Pulmonary artery endothelial cell (primary cell): ENCODE data around the gene SETD2. TPM values are rescaled to one million over a fixed set of nuclear protein-coding genes. Genes with fewer than 3 reads are reported as not detected.
"Not testable (repeated sequence)": the region's sequence is repeated elsewhere in the genome, so short reads cannot be mapped to it uniquely, and the experiment has no call there.

Source experiments
- DNase-seq: peaks from one replicate; pipeline ENCODE4 v3.0.0-alpha.2; 2011; ENCODE audit warnings: low read depth, low spot score
- total RNA-seq: library from RNA; depleted of rRNA; stranded (reverse); fragments of >200 nt; gene quantifications from 2 replicates; pipeline ENCODE4 v1.2.3, GENCODE V29; 2014

SETD2 gene
- total RNA-seq = 24.7 and 30.7 TPM in 2 replicates

DNA sequence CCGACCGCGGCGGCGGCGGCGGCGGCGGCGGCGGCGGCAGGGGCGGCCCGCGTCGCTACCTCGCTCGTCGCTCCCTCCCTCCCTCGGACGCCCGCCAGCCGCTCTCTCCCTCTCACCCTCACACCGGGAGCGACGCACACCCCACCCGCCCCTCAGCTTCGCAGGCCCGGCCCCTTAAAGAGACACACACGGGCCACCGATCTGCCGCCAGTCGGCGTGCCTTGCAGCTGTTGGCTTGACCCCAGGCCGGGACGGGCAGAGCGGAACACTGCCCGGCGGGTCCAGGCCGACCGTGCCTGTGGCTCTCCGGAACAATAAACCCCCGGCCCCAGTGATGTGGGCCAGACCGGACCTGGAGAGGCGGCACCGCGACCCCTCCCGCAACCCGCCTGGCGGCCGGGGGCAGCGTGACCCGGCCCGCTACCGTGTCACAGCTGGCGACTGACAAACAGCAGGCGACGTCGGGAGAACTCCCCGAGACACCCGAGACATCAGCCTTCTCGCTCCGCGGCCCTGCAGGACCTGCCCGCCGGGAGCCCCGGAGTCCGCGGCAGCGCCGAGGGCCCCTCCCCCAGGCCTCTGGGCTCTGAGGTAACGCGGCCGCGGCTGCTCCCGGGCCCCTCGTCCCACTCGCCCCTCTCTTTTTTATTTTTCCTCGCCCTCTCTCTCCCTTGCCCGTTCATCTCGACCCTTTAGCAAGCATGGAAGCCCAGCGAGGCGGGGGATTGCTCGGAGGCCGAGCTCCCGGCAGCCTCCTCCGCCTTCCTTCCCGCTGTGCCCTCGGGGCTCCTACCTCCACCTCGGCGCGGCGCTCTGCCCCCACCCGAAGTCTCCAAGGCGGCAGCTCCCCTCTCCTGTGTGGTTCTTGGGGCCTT, at the start of gene SETD2:
TSS of gene SETD2 (minus strand) at position 107 of the 875 bp plus-strand sequence. CDS start 189 bp downstream, outside the sequence.
- peak; percentile 73 for DNase-seq

DNA sequence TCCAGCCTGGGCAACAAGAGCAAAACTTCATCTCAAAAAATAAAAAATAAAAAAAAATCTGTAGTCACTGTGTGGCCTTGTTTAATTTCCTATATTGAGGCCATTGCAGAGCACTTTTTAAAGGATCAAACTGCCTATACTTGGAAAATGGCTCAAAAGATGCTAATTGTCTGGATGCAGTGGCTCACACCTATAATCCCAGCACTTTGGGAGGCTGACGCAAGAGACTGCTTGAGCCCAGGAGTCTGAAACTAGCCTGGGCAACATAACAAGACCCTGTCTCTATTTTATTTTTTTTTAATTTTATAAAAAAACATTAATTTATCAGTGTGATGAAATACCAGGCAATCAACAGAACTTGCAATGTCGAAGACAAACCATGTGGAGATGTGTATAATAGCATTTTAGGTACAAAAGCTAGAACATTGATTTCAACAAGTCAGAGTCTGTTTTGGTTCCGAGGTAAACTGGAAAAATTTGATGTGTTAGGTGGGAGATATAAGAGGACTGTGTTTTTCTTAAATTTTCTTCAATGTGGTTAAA, 47.0 kb upstream of the SETD2 start:
- DNase-seq = no peak

DNA sequence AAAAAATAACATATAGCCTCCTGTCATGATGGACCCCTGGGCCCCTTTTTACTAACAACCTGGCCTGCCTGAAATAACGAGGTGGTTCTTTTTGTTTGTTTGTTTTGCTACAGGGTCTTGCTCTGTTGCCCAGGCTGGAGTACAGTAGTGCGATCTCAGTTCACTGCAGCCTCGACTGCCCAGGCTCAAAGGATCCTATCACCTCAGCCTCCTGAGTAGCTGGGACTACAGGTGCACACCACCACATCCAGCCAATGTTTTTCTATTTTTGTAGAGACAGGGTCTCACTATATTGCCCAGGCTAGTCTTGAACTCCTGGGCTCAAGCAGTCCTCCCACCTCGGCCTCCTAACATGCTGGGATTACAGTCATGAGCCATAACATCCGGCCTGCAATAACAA, 42.1 kb upstream of the SETD2 start:
- not testable (repeated sequence) for DNase-seq

GRCh38 chr3:47204875-47205274, 41.0 kb upstream of the SETD2 start:
- no peak for DNase-seq

- DNase-seq = no peak
Measured at GRCh38 chr3:47202542-47202941, 38.6 kb upstream of the SETD2 start.

DNA sequence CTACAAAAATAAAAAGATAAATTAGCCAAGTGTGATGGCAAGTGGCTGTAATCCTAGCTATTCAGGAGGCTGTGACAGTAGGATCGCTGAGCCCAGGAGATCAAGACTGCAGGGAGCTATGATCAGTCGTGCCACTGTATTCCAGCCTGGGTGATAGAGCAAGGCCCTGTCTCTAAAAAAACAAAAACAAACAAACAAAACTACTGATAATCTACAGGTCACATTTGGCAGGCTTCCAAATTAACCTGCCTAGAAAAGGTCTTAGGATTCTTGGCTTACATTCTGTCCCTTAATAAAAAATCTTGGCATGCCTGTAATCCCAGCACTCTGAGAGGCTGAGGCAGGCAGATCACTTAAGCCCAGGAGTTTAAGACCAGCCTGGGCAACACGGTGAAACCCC, 33.4 kb upstream of the SETD2 start:
- DNase-seq = no peak

DNA sequence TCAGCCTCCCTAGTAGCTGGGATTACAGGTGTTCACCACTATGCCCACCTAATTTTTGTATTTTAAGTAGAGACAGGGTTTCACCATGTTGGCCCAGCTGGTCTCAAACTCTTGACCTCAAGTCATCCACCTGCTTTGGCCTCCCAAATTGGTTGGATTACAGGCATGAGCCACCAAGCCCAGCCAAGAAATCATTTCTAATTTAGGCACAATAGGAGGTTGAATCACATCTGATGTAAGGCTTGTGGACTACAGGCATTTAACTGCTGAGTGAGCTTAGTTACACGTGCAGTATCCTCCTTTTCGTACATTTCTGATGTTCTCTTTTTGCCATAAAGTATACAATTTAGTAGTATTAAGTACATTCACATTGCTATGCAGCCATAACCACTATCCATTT, 31.1 kb upstream of the SETD2 start:
- DNase-seq = no peak

DNA sequence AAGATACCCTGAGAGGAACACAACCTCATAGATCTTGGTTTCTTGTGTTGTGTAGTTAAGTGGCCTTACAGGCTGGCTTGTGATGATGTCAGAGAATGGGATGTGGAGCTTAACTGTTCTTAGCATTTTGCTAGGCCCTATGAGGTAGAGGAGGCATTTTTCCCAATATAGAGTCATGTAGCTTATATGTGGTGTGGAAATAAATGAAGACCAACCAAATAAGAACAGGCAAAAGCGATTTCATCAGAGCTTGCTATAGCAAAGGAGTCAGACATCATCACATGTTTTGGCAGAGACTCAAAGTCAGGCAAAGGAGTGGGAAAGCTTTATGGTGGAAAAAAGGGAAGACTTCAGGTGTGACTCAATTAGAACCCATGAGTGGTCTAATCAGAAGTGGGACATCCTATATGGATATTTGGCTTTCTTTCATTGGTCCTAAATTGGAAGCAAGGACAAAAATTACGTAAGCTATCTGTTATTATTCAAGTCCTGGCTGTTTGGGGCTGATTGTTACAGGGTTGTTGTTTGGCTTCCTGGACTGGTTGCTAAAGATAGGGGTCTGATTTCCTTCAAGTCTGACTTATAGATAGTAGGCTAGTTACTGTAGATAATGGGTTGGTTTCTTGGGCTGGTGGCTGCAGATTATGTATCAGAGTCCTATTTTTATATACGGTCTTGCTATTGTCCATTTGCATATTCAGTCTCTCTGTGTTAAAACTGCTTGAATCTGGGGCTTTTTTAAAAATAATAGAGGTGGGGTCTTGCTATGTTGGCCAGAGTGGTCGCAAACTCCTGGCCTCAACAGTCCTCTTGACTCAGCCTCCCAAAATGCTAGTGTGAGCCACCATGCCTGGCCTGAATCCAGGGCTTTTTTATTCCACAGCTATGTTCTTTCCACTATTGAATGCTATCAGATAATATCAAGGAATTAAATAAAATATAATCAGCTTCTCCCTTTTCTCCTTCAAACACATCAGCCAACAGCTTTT, 30.3 kb upstream of the SETD2 start:
- no peak for DNase-seq

DNA sequence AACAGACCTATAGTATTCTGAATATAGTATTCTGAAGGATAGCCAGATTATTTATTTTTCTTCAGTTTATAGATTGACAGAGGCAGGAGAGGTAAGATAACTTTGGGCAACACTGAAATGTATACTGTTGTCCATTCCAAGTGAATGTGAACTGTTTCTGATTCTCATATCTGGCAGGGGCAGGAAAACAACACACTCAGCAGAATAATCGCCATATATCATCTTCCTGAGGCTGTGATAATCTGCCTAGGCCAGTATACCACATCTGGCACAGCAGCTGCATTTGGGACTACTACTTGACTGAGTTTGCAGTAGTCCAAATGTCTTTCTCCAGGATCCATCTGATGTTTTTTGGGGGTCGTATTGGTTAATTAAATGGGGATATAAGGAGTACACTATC, 22.4 kb upstream of the SETD2 start:
- no peak for DNase-seq

- not testable (repeated sequence) for DNase-seq
Measured at GRCh38 chr3:47181685-47182084, 17.8 kb upstream of the SETD2 start.

- not testable (repeated sequence) for DNase-seq
Measured at GRCh38 chr3:47180011-47180410, 16.1 kb upstream of the SETD2 start.

DNA sequence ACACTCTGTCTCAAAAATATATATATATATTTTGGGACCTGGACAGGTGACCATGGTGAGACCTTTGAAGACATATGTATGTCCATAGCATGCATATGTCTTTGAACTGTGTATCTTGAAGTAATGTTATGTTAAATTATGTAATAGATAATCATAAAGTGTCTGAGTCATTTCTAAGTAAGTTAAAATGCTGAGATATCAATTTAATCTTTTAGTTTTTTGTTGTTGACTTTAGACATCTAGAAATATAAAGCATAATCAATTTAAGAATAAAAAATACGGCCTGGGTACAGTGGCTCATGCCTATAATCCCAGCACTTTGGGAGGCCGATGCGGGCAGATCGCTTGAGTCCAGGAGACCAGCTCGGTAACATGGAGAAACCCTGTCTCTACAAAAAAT, 12.7 kb upstream of the SETD2 start:
- DNase-seq = no peak

DNA sequence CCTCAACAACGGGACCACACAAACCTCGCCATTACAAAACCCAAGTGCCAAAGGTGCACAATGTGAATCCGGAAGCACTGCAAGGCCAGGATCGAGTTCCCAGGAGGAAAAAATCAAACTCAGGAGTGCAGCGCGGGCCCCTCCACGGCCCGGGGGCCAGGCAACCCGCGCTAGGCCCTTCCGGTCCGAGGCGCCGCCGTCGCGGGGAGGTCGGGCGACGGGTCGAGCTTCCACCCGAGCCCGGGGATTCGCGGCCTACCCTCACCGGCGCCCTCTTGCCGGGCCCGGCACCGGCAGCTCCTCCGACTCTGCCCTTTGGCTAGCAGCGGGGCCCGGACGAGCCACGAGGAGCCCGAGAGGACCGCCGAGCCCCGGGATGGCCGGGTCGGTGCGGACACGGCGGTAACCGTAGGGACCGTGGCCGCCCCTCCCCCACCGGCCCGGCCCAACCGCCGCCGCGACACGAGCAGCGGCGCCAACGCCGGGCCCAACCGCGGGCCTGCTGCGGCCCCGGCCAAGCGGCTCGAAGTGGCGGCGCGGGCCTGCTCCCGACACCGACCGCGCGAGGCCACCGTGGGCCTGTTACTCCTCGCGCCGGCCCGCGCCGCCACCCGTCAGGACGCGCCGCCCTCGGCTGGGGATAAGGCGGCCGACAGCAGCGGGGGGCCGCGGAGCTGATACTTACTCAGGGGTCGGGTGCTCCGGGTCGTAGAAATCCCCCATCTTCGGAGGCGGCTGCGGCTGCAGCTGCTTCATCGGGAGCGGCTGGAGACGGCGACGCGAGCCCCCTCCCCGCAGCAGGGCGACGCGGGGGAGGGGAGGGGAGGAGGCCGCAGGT, 525 bp downstream of the SETD2 start:
- no peak for DNase-seq

GRCh38 chr3:47162697-47163168, 1.2 kb downstream of the SETD2 start:
- DNase-seq = no peak

GRCh38 chr3:47161983-47162696, 1.8 kb downstream of the SETD2 start:
- DNase-seq = no peak

DNA sequence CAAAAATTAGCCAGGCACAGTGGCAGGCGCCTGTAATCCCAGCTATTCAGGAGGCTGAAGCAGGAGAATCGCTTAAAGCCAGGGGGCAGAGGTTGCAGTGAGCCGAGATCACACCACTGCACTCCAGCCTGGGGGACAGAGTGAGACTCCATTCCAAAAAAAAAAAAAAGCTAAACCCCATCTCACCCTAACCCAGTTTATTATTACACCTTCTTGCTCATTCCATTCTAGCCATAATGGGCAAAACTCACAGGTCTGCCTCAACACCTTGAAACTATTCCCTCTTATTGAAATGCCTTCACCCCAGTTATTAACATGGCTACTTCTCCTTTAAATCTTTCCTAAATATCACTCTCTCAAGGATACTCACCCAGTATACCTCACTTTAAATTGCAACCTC, 4.1 kb downstream of the SETD2 start:
- DNase-seq = no peak

DNA sequence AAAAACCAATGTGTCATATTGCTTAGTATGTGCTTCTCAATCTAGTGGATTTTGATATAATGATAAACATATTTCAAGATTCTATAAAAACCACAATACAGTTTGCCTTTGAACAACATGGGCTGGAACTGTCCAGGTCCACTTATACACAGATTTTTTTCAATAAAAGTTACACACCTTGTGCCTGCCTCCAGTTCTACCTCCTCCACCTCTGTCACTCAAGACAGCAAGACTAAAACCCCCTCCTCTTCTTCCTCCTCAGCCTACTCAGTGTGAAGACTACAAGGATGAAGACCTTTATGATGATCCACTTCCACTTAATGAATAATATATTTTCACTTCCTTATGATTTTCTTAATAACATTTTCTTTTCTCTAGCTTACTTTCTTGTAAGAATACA, 5.7 kb downstream of the SETD2 start:
- no peak for DNase-seq

DNA sequence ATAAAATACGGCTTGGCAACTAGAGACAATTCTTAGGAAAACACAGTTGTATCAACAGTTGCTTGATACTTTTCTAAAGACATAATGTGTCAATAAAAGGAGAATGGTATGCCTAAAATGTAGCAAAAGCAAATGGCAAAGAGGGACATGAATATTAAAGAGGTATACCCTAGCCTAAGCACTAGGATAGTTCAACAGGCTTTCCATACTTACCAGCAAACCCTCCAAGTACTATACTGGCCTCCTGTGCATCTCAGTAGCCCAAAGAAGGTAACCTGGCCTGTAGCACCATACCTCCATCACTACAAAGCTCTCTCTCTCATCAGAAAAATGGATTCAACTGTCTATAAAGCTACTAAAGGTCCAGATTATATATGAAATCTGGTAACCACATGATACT, 7.5 kb downstream of the SETD2 start:
- DNase-seq = no peak

- DNase-seq = no peak
Measured at GRCh38 chr3:47152578-47152977, 11.3 kb downstream of the SETD2 start.

- no peak for DNase-seq
Measured at GRCh38 chr3:47151836-47152235, 12.1 kb downstream of the SETD2 start.
